ENCODE data around the gene FAM184B. TPM values are rescaled to one million over a fixed set of nuclear protein-coding genes. Genes with fewer than 3 reads are reported as not detected.

Gene FAM184B
- total RNA-seq, 1 donor from 2014 or later = not detected

DNA sequence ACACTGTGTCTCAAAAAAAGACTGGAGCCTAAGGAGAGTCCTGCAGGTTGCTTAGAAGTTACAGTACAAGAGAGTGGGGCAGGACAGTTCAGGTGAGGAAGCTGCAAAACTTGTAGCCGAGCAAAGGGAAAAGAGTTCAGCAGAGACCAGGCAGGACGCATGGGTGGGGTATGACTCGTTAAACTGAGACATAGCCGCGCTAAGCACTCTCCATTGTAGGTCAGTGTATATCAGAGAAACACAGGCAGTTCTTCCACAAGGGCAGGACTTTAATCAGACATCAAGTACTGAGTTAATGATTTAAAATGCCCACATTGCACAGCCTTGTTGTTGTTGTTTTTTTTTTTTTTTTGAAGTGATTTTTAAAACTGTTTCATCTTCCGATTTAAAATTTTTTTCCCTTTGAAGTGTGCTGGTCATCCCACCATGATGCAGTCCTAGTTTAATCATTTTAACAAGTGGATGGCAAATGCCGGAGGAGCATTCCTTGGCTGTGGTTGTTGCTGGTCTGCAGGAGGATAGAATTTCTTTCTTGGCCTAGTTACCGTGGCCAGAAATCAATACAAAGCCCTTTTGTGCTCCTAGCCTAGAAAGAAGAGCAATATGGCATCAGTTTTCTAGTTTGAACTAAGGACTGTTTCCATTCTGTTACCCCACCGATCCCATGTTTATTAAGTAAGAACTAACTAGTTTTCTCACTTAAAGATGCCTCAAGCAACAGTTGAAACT lies 194.2 kb downstream of the FAM184B start:
- no peaks in the 10 kb centered on the region for H3K9me3 ChIP-seq
- H3K27ac ChIP-seq = no peak overlapping the region
- no peaks in the 10 kb centered on the region for H3K27me3 ChIP-seq
- H3K36me3 ChIP-seq = peaks cover 81 to 89% of the 10 kb centered on the region in 2 donors
- intact Hi-C loops (cut with DNase I) = no loop called here
- H3K4me3 ChIP-seq = no peak overlapping the region
- H3K4me1 ChIP-seq = no peaks in the 10 kb centered on the region
- no peak for DNase-seq (ENCODE audit: low spot score in 2 of 2)
- TF ChIP-seq, protein P1, sequence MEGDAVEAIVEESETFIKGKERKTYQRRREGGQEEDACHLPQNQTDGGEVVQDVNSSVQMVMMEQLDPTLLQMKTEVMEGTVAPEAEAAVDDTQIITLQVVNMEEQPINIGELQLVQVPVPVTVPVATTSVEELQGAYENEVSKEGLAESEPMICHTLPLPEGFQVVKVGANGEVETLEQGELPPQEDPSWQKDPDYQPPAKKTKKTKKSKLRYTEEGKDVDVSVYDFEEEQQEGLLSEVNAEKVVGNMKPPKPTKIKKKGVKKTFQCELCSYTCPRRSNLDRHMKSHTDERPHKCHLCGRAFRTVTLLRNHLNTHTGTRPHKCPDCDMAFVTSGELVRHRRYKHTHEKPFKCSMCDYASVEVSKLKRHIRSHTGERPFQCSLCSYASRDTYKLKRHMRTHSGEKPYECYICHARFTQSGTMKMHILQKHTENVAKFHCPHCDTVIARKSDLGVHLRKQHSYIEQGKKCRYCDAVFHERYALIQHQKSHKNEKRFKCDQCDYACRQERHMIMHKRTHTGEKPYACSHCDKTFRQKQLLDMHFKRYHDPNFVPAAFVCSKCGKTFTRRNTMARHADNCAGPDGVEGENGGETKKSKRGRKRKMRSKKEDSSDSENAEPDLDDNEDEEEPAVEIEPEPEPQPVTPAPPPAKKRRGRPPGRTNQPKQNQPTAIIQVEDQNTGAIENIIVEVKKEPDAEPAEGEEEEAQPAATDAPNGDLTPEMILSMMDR (IDR thresholded peaks at IDR 0.05) = no peak

DNA sequence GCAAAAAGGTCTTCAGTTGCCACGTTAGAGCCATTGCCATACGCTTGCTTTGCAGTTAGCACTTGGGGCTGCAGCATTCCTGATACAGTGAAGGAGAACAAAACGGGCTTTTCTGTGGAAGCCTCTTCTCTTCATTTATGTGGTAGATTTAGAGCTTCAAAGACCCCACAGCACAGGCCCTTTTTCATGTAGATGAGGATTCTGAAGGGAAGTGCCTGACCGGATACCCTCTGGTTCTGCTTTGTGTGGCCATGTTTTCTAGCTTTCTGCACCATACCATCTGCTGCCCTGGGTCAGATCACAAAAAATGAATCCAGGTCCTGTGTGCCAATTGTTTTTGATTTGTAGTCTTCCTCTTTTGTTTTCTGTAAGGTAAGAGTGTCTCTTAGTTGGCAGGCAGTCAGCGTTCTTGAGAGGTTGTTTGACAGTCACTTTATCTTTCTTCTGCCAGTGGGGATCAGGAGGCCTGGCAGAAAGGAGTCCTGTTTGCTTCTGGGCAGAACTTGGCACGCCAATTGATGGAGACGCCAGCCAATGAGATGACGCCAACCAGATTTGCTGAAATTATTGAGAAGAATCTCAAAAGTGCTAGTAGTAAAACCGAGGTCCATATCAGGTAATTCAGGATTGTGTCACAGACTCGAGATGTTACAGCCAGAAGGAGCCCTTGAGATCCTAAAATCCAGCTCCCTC lies 196.8 kb downstream of the FAM184B start:
- Histone ChIP-seq H3K4me1 (no peaks in the 10 kb centered on the region), H3K4me3 (no peak overlapping the region), H3K27ac (no peak overlapping the region), H3K9me3 (no peaks in the 10 kb centered on the region), H3K36me3 (peaks cover 75 to 81% of the 10 kb centered on the region in 2 donors), H3K27me3 (no peaks in the 10 kb centered on the region)
- intact Hi-C loops (cut with DNase I) = no loop called here
- no peak for DNase-seq (ENCODE audit: low spot score in 2 of 2)
- TF ChIP-seq, protein P1 (IDR thresholded peaks at IDR 0.05) = no peak

- peaks cover 68 to 74% of the 10 kb centered on the region in 2 donors for H3K36me3 ChIP-seq
- intact Hi-C loops (cut with DNase I) = no loop called here
- H3K9me3 ChIP-seq = no peaks in the 10 kb centered on the region
- TF ChIP-seq, protein P1 (IDR thresholded peaks at IDR 0.05) = no peak
- no peak overlapping the region for H3K27ac ChIP-seq
- H3K4me3 ChIP-seq = no peak overlapping the region
- peaks cover 2 to 4% of the 10 kb centered on the region in 2 donors for H3K4me1 ChIP-seq
- DNase-seq (ENCODE audit: low spot score in 2 of 2) = no peak
- H3K27me3 ChIP-seq = no peaks in the 10 kb centered on the region
These were observed 197.5 kb downstream of the FAM184B start for GRCh38 chr4:17583941-17584340.

GRCh38 chr4:17583276-17583675 lies 198.1 kb downstream of the FAM184B start:
- no peak overlapping the region for H3K4me3 ChIP-seq
- no peak overlapping the region for H3K27ac ChIP-seq
- TF ChIP-seq, protein P1 (IDR thresholded peaks at IDR 0.05) = no peak
- no peaks in the 10 kb centered on the region for H3K27me3 ChIP-seq
- H3K9me3 ChIP-seq = no peaks in the 10 kb centered on the region
- peaks cover 7 to 8% of the 10 kb centered on the region in 2 donors for H3K4me1 ChIP-seq
- no peak for DNase-seq (ENCODE audit: low spot score in 2 of 2)
- intact Hi-C loops (cut with DNase I) = no loop called here
- peaks cover 62 to 67% of the 10 kb centered on the region in 2 donors for H3K36me3 ChIP-seq

DNA sequence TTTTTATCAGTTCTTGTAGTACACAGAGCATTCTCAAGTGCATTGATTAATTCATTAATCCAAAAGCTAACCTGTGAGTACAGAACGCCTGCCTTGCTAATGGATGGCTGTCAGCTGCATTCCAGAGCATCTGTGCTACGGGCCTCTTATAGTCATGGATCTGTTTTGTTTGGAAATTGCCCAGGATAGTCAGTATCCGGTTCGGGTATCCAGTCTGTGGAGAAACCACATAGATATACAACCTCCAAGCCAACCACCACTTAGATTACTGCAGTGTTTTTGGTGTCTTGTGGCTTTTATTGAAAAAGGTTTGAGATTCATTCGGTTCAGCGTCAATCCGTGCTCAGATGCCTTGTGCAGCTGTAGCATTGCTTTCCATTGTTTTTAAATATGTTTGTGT lies 200.5 kb downstream of the FAM184B start:
- H3K9me3 ChIP-seq = no peaks in the 10 kb centered on the region
- H3K36me3 ChIP-seq = peaks cover 41 to 50% of the 10 kb centered on the region in 2 donors
- peaks cover 7 to 17% of the 10 kb centered on the region in 2 donors for H3K4me1 ChIP-seq
- TF ChIP-seq, protein P1 (IDR thresholded peaks at IDR 0.05) = no peak
- no peak overlapping the region for H3K27ac ChIP-seq
- intact Hi-C loops (cut with DNase I) = no loop called here
- H3K27me3 ChIP-seq = no peaks in the 10 kb centered on the region
- H3K4me3 ChIP-seq = no peak overlapping the region
- DNase-seq (ENCODE audit: low spot score in 2 of 2) = no peak

Other genes starting within 250 kb of the FAM184B start
- gene LAP3, start 204.4 kb downstream of the FAM184B start, total RNA-seq = 60.3 TPM
- 6.2 TPM for gene MED28, start 167.0 kb downstream of the FAM184B start, total RNA-seq
- gene DCAF16, start 29.1 kb upstream of the FAM184B start, total RNA-seq = 7.9 TPM
- not detected for gene NCAPG, start 29.4 kb upstream of the FAM184B start, total RNA-seq
- 1.4 TPM for gene LCORL, start 240.1 kb upstream of the FAM184B start, total RNA-seq

Data from ascending aorta (tissue), 2 donors.